Vagina (tissue), 2 donors: ENCODE data around the gene DIRAS3.

Source experiments
- CTCF ChIP-seq, 3 experiments: fragments of 450-650 bp in 2 of 3; fragments of 200-600 bp in 1 of 3; sonication (generic) in 1 of 3; IDR thresholded peaks; one replicate each; pipeline ENCODE4 v1.5.1; 2017 to 2019; ENCODE audit warnings: antibody characterized with exemption in 3 of 3, mild to moderate bottlenecking in 2 of 3, moderate library complexity in 2 of 3
- POLR2A ChIP-seq, 2 donors: fragments of 450-650 bp; IDR thresholded peaks; one replicate each; pipeline ENCODE4 v1.6.1; 2017; ENCODE audit warnings: antibody characterized with exemption in 2 of 2, mild to moderate bottlenecking in 2 of 2, moderate library complexity in 2 of 2

- TF ChIP-seq CTCF (IDR thresholded peaks at IDR 0.05) (no peak), POLR2A (IDR thresholded peaks at IDR 0.05) (no peak)
Observed at GRCh38 chr1:68028566-68028965, 21.9 kb downstream of the DIRAS3 start.
